GM21423 (cell line): ENCODE results near the gene SCAMP2.
"Not testable (repeated sequence)": the region's sequence is repeated elsewhere in the genome, so short reads cannot be mapped to it uniquely, and the experiment has no call there.

Experiments
- ATAC-seq: cut with Tn5 transposase; IDR thresholded peaks from one replicate; pipeline ENCODE4 v1.9.1; 2021; ENCODE audit warnings: mild to moderate bottlenecking, moderate library complexity; ENCODE audit not compliant: unreplicated experiment

The SCAMP2 gene

DNA sequence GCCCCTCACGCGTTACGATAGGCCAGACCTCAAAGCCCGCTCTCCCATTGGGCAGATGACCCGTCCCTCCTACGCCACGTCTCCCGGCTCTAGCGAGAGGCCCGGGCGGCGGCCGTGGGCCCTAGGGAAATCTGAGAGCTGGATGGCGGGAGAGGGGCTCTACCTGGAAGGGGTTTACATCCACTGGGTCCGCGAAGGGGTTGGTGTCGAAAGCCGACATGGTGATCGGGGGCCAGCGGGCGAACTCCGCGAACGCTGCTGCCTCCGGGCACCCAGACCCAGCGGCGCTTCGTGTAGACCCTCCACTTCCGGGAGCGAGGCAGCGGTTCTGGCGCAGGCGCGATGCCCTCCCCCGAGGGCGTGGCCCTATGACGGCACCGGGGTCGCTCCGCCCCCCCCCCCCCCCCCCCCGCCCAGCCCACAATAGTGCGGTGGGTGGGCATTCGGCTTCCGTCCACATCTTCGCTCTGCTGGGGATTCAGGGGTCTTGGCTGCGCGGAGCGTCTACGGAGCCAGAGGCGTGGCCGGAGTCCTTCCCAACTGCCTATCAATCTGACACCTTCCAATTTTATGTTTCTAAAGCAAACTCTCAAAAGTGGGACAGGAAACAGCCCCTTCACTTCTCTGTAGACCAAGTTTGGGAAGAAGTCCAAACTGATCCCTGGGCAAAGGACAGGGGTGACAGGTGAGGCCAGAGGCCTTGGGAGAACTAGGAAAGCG, at the start of gene SCAMP2:
Gene SCAMP2, minus strand, starts transcription at position 330 of the 720 bp plus-strand sequence. Its CDS starts 110 bp downstream, at position 220.
- peak; percentile 68 for ATAC-seq

GRCh38 chr15:74920456-74920855, 47.3 kb upstream of the SCAMP2 start:
- no peak for ATAC-seq

DNA sequence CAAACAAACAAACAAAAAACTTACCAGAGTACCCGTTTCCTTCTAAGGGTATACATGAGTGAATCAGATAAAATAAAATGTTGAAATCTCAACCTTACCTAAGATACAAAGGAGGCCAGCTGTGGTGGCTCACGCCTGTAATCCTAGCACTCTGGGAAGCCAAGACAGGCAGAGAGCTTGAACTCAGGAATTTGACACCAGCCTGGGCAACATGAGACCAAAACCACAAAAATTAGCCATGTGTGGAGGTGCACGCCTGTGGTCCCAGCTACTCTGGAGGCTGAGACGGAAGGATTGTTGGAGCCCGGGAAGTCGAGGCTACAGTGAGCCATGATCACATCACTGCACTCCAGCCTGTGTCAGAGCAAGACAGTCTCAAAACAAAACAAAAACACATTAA, 44.5 kb upstream of the SCAMP2 start:
- no peak for ATAC-seq

GRCh38 chr15:74913799-74914198, 40.6 kb upstream of the SCAMP2 start:
- not testable (repeated sequence) for ATAC-seq

DNA sequence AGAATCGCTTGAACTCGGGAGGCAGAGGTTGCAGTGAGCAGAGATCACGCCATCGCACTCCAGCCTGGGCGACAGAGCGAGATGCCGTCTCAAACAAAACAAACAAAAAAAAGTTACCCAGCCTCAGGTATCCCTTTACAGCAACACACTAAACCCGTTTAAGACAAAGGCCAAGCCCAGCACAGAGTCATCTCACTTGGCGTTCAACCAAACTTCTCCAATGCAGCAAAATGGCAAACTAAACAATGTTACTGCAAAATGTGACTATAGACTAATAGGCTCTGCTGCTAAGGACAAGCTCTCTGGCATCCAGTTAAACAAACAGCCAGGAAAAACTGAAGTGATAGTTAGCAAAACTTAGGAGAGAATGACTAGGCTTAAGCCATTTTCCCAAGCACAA, 39.9 kb upstream of the SCAMP2 start:
- ATAC-seq: no peak

- ATAC-seq: no peak
Measured at GRCh38 chr15:74908635-74909034, 35.5 kb upstream of the SCAMP2 start.

GRCh38 chr15:74907163-74907870, 34.2 kb upstream of the SCAMP2 start:
- ATAC-seq: no peak

DNA sequence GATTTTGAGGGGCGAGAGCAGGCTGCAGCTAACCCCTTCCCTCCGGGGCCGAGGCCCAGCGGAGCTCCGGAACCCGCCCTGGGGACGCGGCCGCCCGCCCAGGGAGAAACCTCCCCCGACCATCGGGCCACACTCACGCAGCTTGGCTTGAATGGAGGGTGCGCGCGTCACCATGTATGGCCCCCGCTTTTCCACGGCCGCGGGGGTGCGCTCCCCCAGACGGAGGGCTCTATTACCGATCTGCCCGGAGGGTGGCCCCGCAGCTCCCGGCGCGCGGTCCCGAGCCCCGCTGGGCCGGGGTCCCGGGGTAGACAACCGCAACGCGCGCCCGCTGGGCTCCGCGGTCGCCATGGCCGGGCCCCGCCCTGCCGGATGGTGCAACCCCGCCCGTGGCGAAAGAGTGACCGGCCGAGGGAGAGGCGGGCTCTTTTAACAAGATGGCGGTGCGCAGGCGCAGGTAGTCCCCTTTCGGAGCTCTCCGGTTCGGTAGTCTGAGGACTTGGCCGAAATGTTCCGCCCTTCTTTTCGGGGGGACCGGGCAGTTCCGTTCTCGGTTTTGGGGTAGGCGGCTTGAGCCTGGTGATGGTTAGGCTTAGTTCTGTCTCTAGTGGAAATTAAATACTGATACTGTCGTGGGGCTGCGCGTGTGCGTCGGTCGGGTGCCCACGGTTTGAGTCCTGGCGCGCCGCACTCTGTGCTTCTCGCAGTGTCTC, 33.4 kb upstream of the SCAMP2 start, which contains the start of gene FAM219B:
Gene FAM219B, minus strand, starts transcription at position 402 of the 713 bp plus-strand sequence. Its CDS starts 51 bp downstream, at position 351.
- peak; percentile 81 for ATAC-seq

DNA sequence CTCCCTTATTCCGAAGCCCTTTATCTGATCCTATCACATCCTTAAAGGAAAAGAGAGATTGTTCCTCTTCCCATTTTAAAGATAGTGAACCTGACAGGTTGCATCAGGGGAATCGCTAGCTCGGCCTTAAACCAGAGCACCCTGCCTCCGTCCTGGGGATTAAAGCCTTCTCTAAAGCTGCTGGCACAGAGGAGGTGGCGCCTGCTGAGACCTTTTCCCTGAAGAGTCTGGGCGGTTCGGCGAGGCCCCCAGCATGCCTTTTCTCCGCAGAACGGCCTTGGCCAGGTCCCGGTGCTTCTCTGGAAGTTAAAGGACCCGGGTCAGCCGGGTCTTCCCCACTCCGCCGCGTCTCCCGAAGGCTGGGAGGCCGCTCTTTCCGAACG, 32.9 kb upstream of the SCAMP2 start:
- peak; percentile 10 for ATAC-seq

DNA sequence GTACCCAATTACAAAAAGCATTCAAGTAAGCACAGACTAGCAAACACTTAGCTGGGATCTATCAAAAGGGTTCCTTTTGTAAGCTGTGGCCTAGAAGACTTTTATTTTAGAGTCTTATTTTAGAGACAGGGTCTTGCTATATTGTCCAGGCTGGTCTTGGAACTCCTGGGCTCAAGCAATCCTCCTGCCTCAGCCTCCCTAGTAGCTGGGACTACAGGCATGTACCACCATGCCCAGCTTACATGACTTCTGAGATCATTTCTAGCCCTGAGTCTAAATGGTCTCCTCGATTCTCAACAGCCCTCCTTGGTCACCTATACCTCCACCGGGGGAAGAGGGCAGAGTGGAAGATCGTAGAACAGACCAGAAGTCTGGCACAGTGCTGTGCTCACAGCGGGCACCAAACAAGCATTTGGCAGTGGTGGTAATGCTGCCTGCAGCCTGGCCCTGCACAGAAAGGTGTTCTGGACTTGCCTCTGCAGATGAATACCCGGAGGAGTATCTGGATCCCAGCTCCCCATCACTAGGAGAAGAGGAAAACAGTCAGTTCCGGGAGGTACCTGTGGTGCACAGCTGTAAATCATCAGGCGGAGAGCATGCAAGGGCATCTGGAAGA, 31.1 kb upstream of the SCAMP2 start:
- ATAC-seq: no peak

GRCh38 chr15:74903676-74904075, 30.5 kb upstream of the SCAMP2 start:
- ATAC-seq: no peak

- no peak for ATAC-seq
Measured at GRCh38 chr15:74902295-74903075, 29.3 kb upstream of the SCAMP2 start.

DNA sequence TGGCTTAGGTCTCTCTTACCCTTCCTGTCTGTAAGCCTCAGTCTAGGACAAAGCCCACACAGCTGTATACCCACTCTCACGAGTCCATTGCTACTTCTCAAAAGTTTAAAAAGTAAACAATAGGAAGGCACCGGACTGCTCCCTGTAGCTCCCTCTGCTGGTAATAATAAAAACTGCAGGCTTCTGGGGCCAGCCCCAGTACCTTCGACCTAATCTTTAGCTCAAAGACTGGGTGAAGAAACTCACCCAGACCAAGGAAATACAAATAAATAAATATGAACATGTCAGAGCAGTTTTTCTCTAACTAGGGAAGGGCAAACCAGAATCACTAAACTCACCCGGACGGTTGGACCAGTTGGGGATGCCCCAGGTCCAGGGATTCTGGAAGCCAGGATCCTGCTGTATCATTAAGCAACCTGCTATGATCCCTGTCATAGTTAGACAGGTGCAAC, 28.5 kb upstream of the SCAMP2 start:
- ATAC-seq: no peak

DNA sequence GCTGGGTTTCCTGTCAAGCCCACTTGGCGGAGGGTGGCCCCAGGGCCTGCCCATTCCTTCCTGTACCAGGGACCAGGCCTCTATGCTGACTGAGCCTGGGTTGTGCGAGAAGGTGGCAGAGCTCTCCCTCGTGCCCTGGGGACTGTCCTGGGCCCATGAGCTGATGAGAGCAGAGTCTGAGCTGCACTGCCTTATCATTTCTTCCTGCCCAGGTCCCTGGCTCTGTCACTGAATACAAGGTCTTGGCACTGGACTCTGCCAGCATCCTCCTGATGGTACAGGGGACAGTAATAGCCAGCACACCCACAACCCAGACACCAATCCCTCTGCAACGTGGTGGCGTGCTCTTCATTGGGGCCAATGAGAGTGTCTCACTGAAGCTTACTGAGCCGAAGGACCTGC, 24.1 kb upstream of the SCAMP2 start:
- ATAC-seq: no peak

- no peak for ATAC-seq
Measured at GRCh38 chr15:74896316-74896715, 23.2 kb upstream of the SCAMP2 start.

DNA sequence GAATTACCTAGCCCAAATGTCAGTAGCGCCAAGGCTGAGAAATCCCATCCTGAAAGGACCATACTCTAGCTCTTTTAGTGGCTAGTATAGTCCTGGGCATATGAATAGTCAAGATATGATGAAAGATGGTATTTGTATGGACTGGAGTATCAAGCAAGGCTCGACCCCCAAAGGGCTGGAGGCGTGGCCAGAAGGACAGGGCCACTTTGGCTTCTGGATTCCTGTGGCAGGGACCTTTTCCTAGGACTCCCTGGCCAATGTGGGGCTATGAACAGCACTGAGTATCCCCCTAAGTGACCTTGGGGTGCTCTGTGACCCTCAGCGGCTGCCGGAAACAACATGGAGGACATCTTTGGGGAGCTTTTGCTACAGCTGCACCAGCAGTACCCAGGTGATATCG, 22.7 kb upstream of the SCAMP2 start:
- ATAC-seq: no peak

- ATAC-seq: not testable (repeated sequence)
Measured at GRCh38 chr15:74894383-74894782, 21.2 kb upstream of the SCAMP2 start.

- no peak for ATAC-seq
Measured at GRCh38 chr15:74893627-74894026, 20.5 kb upstream of the SCAMP2 start.

DNA sequence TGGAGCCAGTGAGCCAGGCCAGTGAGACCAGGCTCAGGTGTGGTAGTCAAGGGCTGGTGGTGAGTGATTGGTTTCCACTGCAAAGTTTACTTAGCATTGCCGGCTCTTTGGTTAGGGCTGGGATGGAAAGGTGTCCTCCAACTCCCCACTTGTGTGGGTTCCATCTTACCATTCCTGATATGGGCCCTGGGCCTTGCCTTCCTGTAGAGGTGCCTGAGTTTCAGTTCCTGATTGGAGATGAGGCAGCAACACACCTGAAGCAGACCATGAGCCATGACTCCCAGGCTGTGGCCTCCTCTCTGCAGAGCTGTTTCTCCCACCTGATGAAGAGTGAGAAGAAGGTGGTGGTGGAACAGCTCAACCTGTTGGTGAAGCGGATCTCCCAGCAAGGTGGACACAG, 19.8 kb upstream of the SCAMP2 start:
- no peak for ATAC-seq

- no peak for ATAC-seq
Measured at GRCh38 chr15:74892313-74892712, 19.1 kb upstream of the SCAMP2 start.
